Endodermal cell (in vitro differentiated cells): Measurements from ENCODE around the gene ZNF384. TPM values are rescaled to one million over a fixed set of nuclear protein-coding genes. Genes with fewer than 3 reads are reported as not detected.

ENCODE experiments used
- DNase-seq: peaks from one replicate; pipeline ENCODE4 v3.0.0-alpha.2; 2017
- H3K27ac ChIP-seq: 2 replicates; pipeline ENCODE4 v1.5.1; 2013; ENCODE audit warnings: mild to moderate bottlenecking, low read depth, low read length, moderate library complexity
- H3K27me3 ChIP-seq: 2 replicates; pipeline ENCODE4 v1.6.1; 2013; ENCODE audit warnings: mild to moderate bottlenecking, low read length, moderate library complexity; ENCODE audit not compliant: insufficient read depth, control insufficient read depth, poor library complexity, severe bottlenecking
- H3K36me3 ChIP-seq: 2 replicates; pipeline ENCODE4 v1.7.0; 2013; ENCODE audit warnings: mild to moderate bottlenecking, low read length, moderate library complexity; ENCODE audit not compliant: control insufficient read depth, insufficient read depth
- H3K4me1 ChIP-seq: one replicate; pipeline ENCODE4 v1.7.0; 2013; ENCODE audit warnings: low read length; ENCODE audit not compliant: control insufficient read depth, insufficient read depth
- H3K4me3 ChIP-seq: 2 replicates; pipeline ENCODE4 v1.5.1; 2013; ENCODE audit warnings: mild to moderate bottlenecking, low read length, moderate library complexity
- H3K9ac ChIP-seq: 2 replicates; pipeline ENCODE4 v1.6.1; 2013; ENCODE audit warnings: mild to moderate bottlenecking, low read length, moderate library complexity; ENCODE audit not compliant: poor library complexity, severe bottlenecking; ENCODE audit errors: extremely low read depth
- H3K9me3 ChIP-seq: 2 replicates; pipeline ENCODE4 v1.6.1; 2013; ENCODE audit warnings: mild to moderate bottlenecking, low read length, moderate library complexity; ENCODE audit not compliant: control insufficient read depth
- H3K27ac Mint-ChIP-seq: 2 replicates; pipeline ENCODE4 v1.8.0; 2020; ENCODE audit warnings: mixed read lengths
- H3K27me3 Mint-ChIP-seq: 2 replicates; pipeline ENCODE4 v1.8.0; 2021; ENCODE audit warnings: mild to moderate bottlenecking, mixed read lengths; ENCODE audit not compliant: insufficient read depth
- H3K36me3 Mint-ChIP-seq: 2 replicates; pipeline ENCODE4 v1.8.0; 2020; ENCODE audit warnings: low read depth, mixed read lengths
- H3K4me1 Mint-ChIP-seq: 2 replicates; pipeline ENCODE4 v1.8.0; 2020; ENCODE audit warnings: mixed read lengths
- H3K4me3 Mint-ChIP-seq: 2 replicates; pipeline ENCODE4 v1.8.0; 2020; ENCODE audit warnings: mild to moderate bottlenecking, moderate library complexity, mixed read lengths
- H3K9me3 Mint-ChIP-seq: 2 replicates; pipeline ENCODE4 v1.8.0; 2020; ENCODE audit warnings: mild to moderate bottlenecking, mixed read lengths
- WGBS, 2 experiments: methylation state at CpG; one replicate each; pipeline versions ENCODE4 v1.1.5 to v1.1.7; 2013; ENCODE audit warnings: missing lambda C conversion rate in 2 of 2, mixed read lengths in 1 of 2; ENCODE audit not compliant: insufficient coverage in 1 of 2, insufficient read length in 1 of 2; 5-methylcytosine and 5-hydroxymethylcytosine counted together
- total RNA-seq, 2 donors: library from RNA; stranded (reverse); fragmentation: NEBNext Ultra II Directional in 1 of 2; extraction: Animal tissue kit (Norgen Biotek cat#: 25700) in 1 of 2; gene quantifications; 2 replicates in 1 of 2; 3 replicates in 1 of 2; pipeline ENCODE4 v1.2.1, GENCODE V29; 2021
- TF ChIP-seq, protein P1 (sequence below): fragments of 200-600 bp; sonication (generic); conservative IDR thresholded peaks from 2 replicates; pipeline ENCODE4 v1.5.0; 2021; ENCODE audit warnings: antibody characterized with exemption, mild to moderate bottlenecking

ZNF384 gene
- total RNA-seq, 2 donors from 2014 or later = 74.4 to 146 TPM

- Mint-ChIP-seq H3K4me3 (no peak overlapping the region), H3K36me3 (peaks cover 9% of the 10 kb centered on the region), H3K27me3 (peaks cover 71% of the 10 kb centered on the region), H3K9me3 (no peaks in the 10 kb centered on the region), H3K4me1 (peaks cover 20% of the 10 kb centered on the region), H3K27ac (no peak overlapping the region)
- Histone ChIP-seq H3K4me1 (no peaks in the 10 kb centered on the region), H3K27ac (no peak overlapping the region), H3K4me3 (no peak overlapping the region), H3K36me3 (peaks cover 5% of the 10 kb centered on the region), H3K9me3 (no peaks in the 10 kb centered on the region), H3K27me3 (peaks cover 9% of the 10 kb centered on the region), H3K9ac (no peak overlapping the region)
- DNase-seq = no peak
- WGBS, 2 experiments = 91 to 96% methylated on average over 2 to 6 of the region's 6 CpGs
- TF ChIP-seq, protein P1, sequence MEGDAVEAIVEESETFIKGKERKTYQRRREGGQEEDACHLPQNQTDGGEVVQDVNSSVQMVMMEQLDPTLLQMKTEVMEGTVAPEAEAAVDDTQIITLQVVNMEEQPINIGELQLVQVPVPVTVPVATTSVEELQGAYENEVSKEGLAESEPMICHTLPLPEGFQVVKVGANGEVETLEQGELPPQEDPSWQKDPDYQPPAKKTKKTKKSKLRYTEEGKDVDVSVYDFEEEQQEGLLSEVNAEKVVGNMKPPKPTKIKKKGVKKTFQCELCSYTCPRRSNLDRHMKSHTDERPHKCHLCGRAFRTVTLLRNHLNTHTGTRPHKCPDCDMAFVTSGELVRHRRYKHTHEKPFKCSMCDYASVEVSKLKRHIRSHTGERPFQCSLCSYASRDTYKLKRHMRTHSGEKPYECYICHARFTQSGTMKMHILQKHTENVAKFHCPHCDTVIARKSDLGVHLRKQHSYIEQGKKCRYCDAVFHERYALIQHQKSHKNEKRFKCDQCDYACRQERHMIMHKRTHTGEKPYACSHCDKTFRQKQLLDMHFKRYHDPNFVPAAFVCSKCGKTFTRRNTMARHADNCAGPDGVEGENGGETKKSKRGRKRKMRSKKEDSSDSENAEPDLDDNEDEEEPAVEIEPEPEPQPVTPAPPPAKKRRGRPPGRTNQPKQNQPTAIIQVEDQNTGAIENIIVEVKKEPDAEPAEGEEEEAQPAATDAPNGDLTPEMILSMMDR = no peak
Observed at GRCh38 chr12:6643569-6644256, 45.5 kb downstream of the ZNF384 start.

GRCh38 chr12:6641131-6641530 lies 48.0 kb downstream of the ZNF384 start:
- Mint-ChIP-seq H3K4me3 (no peak overlapping the region), H3K9me3 (no peaks in the 10 kb centered on the region), H3K36me3 (no peaks in the 10 kb centered on the region), H3K4me1 (peaks cover 18% of the 10 kb centered on the region), H3K27ac (no peak overlapping the region), H3K27me3 (peaks cover 73% of the 10 kb centered on the region)
- H3K9ac ChIP-seq = no peak overlapping the region
- H3K4me3 ChIP-seq = no peak overlapping the region
- H3K36me3 ChIP-seq = no peaks in the 10 kb centered on the region
- DNase-seq = no peak
- no peaks in the 10 kb centered on the region for H3K9me3 ChIP-seq
- H3K27me3 ChIP-seq = peaks cover 9% of the 10 kb centered on the region
- TF ChIP-seq, protein P1 = no peak
- no peaks in the 10 kb centered on the region for H3K4me1 ChIP-seq
- 75 to 83% methylated on average over 4 of the region's 4 CpGs for WGBS, 2 experiments
- H3K27ac ChIP-seq = no peak overlapping the region

- DNase-seq = no peak
- no peaks in the 10 kb centered on the region for H3K9me3 Mint-ChIP-seq
- H3K36me3 ChIP-seq = no peaks in the 10 kb centered on the region
- H3K4me1 Mint-ChIP-seq = peaks cover 25% of the 10 kb centered on the region
- H3K9me3 ChIP-seq = no peaks in the 10 kb centered on the region
- peaks cover 68% of the 10 kb centered on the region for H3K27me3 Mint-ChIP-seq
- no peak overlapping the region for H3K9ac ChIP-seq
- no peaks in the 10 kb centered on the region for H3K36me3 Mint-ChIP-seq
- H3K27ac Mint-ChIP-seq = no peak overlapping the region
- peaks cover 9% of the 10 kb centered on the region for H3K27me3 ChIP-seq
- no peak overlapping the region for H3K4me3 ChIP-seq
- 91 to 92% methylated on average over 4 of the region's 4 CpGs for WGBS, 2 experiments
- no peaks in the 10 kb centered on the region for H3K4me1 ChIP-seq
- no peak overlapping the region for H3K27ac ChIP-seq
- no peak overlapping the region for H3K4me3 Mint-ChIP-seq
- TF ChIP-seq, protein P1 = no peak
Observed at GRCh38 chr12:6640497-6640896, 48.7 kb downstream of the ZNF384 start.
